SK-N-SH treated with all-trans-retinoic acid at 6 μM for 48 hours (cell line): ENCODE measurements around the gene LRRC63.

Experiments
- ARNTL ChIP-seq: fragments of 450-650 bp; formaldehyde crosslinking; IDR thresholded peaks from 2 replicates; pipeline ENCODE4 v1.5.0; 2020; ENCODE audit warnings: low read depth, mild to moderate bottlenecking, moderate library complexity, borderline replicate concordance
- BACH2 ChIP-seq: fragments of 250-450 bp; sonication (Bioruptor Pico); IDR thresholded peaks from 2 replicates; pipeline ENCODE4 v1.9.0; 2021; ENCODE audit warnings: mild to moderate bottlenecking, borderline replicate concordance
- ESRRG ChIP-seq: fragments of 250-450 bp; sonication (Bioruptor Pico); IDR thresholded peaks from 2 replicates; pipeline ENCODE4 v1.6.1; 2021; ENCODE audit warnings: mild to moderate bottlenecking
- ISL1 ChIP-seq: fragments of 250-450 bp; sonication (Bioruptor Pico); IDR thresholded peaks from 2 replicates; pipeline ENCODE4 v2.1.2; 2022; ENCODE audit warnings: mild to moderate bottlenecking, moderate library complexity
- ZFP3 ChIP-seq: fragments of 250-450 bp; sonication (Bioruptor Pico); IDR thresholded peaks from 2 replicates; pipeline ENCODE4 v1.5.0; 2020; ENCODE audit warnings: mild to moderate bottlenecking, moderate library complexity

DNA sequence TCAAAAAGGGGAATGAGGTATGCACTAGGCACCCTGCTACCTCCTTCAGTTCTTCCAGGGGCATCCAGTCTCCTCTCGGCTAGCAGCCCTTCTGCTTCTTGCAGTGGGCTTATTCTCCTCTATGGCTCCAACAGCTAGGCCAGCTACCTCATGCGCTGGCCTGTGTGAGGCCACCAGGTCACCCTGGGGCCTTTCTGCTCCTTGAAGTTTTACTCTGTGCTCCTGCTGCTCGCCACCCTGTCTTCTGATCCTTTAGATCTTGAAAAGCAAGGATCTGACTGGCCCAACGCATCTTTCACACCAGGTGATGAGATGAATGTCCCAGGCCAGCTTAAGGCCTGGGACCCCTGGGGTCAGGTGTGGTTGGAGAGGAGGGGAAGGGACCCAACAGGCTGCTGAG, 109.1 kb downstream of the LRRC63 start:
- no peak for TF ChIP-seq ARNTL (CRISPR knock-in tag)
- no peak for TF ChIP-seq BACH2
- TF ChIP-seq ZFP3 (CRISPR knock-in tag): no peak
- no peak for TF ChIP-seq ESRRG (CRISPR knock-in tag)
- no peak for TF ChIP-seq ISL1 (CRISPR knock-in tag)
